SU-DHL-6 (cell line): ENCODE measurements around the gene CCNI.
A peak's percentile ranks its signal among the peaks of the same experiment; 100 is the strongest.

ENCODE experiments used
- H2AFZ ChIP-seq: fragments of 200-600 bp; sonication (generic); 2 replicates; pipeline ENCODE4 v1.6.1; 2014; ENCODE audit warnings: low read depth, mild to moderate bottlenecking, moderate library complexity, mixed read lengths, antibody characterized with exemption, low read length; ENCODE audit not compliant: severe bottlenecking
- H3F3A ChIP-seq: fragments of 200-600 bp; shearing (Covaris generic); 2 replicates; pipeline ENCODE4 v1.6.0; 2016; ENCODE audit warnings: antibody characterized with exemption, mild to moderate bottlenecking; ENCODE audit not compliant: insufficient read depth
- H3K27ac ChIP-seq: fragments of 200-600 bp; sonication (generic); 2 replicates; pipeline ENCODE4 v1.5.1; 2016; ENCODE audit warnings: low read depth, mild to moderate bottlenecking, low read length, moderate library complexity, mixed read lengths
- H3K27me3 ChIP-seq: fragments of 200-600 bp; sonication (generic), shearing (Covaris generic); 2 replicates; pipeline ENCODE4 v1.6.0; 2014; ENCODE audit warnings: mild to moderate bottlenecking, low read length
- H3K36me3 ChIP-seq: fragments of 200-600 bp; sonication (generic); 2 replicates; pipeline ENCODE4 v1.6.1; 2014; ENCODE audit warnings: mild to moderate bottlenecking, low read length, mixed read lengths
- H3K4me2 ChIP-seq: fragments of 300-600, 200-600 bp; shearing (Covaris generic), sonication (generic); 2 replicates; pipeline ENCODE4 v1.6.0; 2014; ENCODE audit warnings: low read length, low read depth, mild to moderate bottlenecking; ENCODE audit not compliant: poor library complexity, severe bottlenecking
- H3K4me3 ChIP-seq: fragments of 200-600 bp; sonication (generic); 2 replicates; pipeline ENCODE4 v1.5.1; 2014; ENCODE audit warnings: antibody characterized with exemption, low read length, mild to moderate bottlenecking, mixed read lengths; ENCODE audit not compliant: insufficient read depth, poor library complexity, severe bottlenecking
- H3K79me2 ChIP-seq: fragments of 200-600 bp; sonication (generic); 2 replicates; pipeline ENCODE4 v1.6.1; 2014; ENCODE audit warnings: mild to moderate bottlenecking, low read length, moderate library complexity; ENCODE audit not compliant: insufficient read depth
- H3K9ac ChIP-seq: fragments of 200-600 bp; sonication (generic); 2 replicates; pipeline ENCODE4 v1.7.0; 2014; ENCODE audit warnings: mild to moderate bottlenecking, low read length
- H3K9me2 ChIP-seq: fragments of 200-600 bp; sonication (generic); replicated peaks from 2 replicates; pipeline ENCODE4 v1.6.1; 2014; ENCODE audit warnings: low read length; ENCODE audit not compliant: insufficient read depth
- H3K9me3 ChIP-seq: fragments of 200-600 bp; sonication (generic); 2 replicates; pipeline ENCODE4 v1.6.1; 2014; ENCODE audit warnings: low read length, mixed read lengths; ENCODE audit not compliant: insufficient read depth
- H4K20me1 ChIP-seq: fragments of 200-600 bp; sonication (generic); 2 replicates; pipeline ENCODE4 v1.6.1; 2014; ENCODE audit warnings: low read depth, mild to moderate bottlenecking, antibody characterized with exemption, low read length, moderate library complexity, mixed read lengths
- EZH2phosphoT487 ChIP-seq: fragments of 200-600 bp; sonication (generic), shearing (Covaris generic); conservative IDR thresholded peaks from 2 replicates; pipeline ENCODE4 v1.6.1; 2018; ENCODE audit warnings: mild to moderate bottlenecking, antibody characterized with exemption, low read length, moderate library complexity, mixed read lengths
- TF ChIP-seq, protein P1 (sequence below): fragments of 200-600 bp; sonication (generic); IDR thresholded peaks from one replicate; pipeline ENCODE4 v1.5.1; 2017; ENCODE audit warnings: antibody characterized with exemption, mild to moderate bottlenecking, low read length, moderate library complexity; ENCODE audit not compliant: insufficient read depth, poor library complexity, severe bottlenecking

CCNI gene

DNA sequence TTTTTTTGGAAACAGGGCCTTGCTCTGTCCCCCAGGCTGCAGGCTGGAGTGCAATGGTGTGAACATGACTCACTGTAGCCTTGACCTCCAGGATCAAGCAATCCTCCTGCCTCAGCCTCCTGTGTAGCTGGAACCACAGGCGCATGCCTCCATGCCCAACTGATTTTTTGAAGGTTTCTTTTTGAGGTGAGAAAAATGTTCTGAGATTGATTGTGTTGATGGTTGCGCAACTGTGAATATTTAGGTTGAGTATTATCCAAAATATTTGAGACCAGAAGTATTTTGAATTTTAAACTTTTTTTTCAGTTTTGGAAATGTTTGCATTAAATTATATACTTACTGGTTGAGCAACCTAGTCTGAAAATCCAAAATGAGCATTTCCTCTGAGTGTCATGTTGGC, 2.6 kb upstream of the CCNI start:
- Histone ChIP-seq H3K36me3 (no peaks in the 10 kb centered on the region), H3K4me2 (no peak overlapping the region), H3K4me3 (no peak overlapping the region), H3K79me2 (peaks cover 34% of the 10 kb centered on the region), H3K9me2 (no peaks in the 10 kb centered on the region), H3K27me3 (no peaks in the 10 kb centered on the region), H3K27ac (no peak overlapping the region), H3F3A (peaks cover 8% of the 10 kb centered on the region), H2AFZ (no peak overlapping the region), H4K20me1 (peaks cover 6% of the 10 kb centered on the region; the same call in 1 of the 2 replicates), H3K9ac (no peak overlapping the region), H3K9me3 (no peaks in the 10 kb centered on the region)
- TF ChIP-seq, protein P1, sequence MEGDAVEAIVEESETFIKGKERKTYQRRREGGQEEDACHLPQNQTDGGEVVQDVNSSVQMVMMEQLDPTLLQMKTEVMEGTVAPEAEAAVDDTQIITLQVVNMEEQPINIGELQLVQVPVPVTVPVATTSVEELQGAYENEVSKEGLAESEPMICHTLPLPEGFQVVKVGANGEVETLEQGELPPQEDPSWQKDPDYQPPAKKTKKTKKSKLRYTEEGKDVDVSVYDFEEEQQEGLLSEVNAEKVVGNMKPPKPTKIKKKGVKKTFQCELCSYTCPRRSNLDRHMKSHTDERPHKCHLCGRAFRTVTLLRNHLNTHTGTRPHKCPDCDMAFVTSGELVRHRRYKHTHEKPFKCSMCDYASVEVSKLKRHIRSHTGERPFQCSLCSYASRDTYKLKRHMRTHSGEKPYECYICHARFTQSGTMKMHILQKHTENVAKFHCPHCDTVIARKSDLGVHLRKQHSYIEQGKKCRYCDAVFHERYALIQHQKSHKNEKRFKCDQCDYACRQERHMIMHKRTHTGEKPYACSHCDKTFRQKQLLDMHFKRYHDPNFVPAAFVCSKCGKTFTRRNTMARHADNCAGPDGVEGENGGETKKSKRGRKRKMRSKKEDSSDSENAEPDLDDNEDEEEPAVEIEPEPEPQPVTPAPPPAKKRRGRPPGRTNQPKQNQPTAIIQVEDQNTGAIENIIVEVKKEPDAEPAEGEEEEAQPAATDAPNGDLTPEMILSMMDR: no peak
- no peak for TF ChIP-seq EZH2phosphoT487

DNA sequence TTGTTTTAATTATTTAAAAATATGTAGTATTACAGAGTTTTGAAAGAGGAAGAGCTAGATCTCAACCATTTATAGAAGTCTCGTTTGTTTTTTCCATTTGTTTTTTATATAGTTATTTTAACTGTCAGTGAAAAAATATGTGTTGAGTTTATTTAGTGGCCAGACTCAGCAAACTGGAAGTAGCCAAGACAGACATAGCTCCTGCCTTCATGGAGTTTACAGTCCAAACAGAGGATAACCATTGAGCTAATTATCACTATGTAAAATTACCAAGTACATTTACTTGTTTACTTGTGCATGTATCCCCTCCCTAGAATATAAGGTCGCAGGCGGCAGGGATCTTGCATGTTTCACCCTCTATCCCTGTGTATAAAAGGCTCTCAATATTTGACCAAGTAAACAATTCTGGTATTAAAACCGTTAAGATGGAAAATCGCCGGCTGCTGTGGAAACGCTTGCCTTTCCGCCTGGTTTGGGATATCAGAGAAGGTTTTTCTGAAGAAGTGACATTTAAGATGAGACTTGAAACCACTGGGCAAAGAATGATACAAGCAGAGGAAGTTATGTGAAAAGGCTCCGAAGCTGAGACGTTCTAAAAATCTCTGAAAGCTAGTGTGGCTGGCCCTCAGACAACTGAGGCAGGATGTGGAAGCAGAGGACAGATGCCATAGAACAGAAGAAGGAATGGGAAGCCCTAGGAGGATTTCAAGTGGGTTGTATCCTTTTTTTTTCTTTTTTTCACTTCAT, 1.3 kb upstream of the CCNI start:
- Histone ChIP-seq H3K4me2 (peak overlapping the region; percentile 93), H3K4me3 (peak overlapping the region; percentile 86), H4K20me1 (peaks cover 9% of the 10 kb centered on the region; the same call in 1 of the 2 replicates), H3K36me3 (no peaks in the 10 kb centered on the region), H3F3A (peaks cover 8% of the 10 kb centered on the region), H3K27me3 (no peaks in the 10 kb centered on the region), H3K9me2 (no peaks in the 10 kb centered on the region), H3K9ac (peak overlapping the region; percentile 97), H3K9me3 (no peaks in the 10 kb centered on the region), H3K79me2 (peaks cover 48% of the 10 kb centered on the region), H2AFZ (no peak overlapping the region), H3K27ac (peak overlapping the region; percentile 94)
- TF ChIP-seq, protein P1: no peak
- no peak for TF ChIP-seq EZH2phosphoT487

DNA sequence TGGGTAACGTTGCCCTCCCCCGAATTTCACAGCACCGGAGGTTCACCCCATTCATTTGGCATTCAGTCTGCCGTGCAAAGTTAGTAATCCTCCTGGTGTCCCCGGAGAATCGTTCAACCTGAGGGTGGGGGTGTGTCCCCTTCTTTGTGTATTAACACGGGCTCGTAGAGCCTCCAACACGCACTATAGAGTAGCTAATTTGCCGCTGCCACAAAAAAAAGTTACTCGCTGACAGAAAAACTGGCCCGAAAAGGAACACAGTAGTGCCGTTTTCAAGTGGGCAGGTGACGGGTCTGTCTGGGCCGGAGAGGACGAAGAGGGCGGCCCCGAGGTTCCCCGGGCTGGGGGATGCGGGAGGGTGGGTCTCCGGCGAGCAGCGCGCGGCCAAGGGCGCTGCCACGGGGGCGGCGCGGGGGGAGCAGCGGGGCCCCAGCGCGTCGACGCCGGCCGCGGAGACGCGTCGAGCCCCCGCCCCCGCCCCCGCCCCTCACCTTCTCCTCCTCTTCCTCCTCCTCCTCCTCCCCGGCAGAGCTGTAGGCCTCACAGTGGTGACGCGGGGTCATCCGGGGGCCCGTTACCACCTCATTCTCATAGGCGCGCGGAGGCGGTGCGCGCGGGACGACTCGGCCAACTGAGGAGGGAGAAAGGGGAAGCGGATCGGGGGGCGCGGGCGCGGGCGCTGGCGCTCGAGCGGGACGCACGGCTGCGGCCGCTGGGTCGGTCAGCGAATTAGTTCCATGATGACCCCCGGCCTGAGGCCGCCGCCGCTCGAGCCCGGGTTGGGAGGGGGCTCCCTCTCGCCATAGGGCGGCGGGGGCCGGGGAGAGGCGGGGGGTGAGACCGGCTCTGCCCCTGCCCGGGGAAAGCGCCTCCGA, 571 bp downstream of the CCNI start:
- Histone ChIP-seq H3K27me3 (no peaks in the 10 kb centered on the region), H4K20me1 (peaks cover 21% of the 10 kb centered on the region; the same call in 1 of the 2 replicates), H3K9me2 (no peaks in the 10 kb centered on the region), H3K9me3 (no peaks in the 10 kb centered on the region), H2AFZ (no peak overlapping the region), H3K79me2 (peaks cover 66% of the 10 kb centered on the region), H3K27ac (peak overlapping the region; percentile 94), H3K4me3 (peak overlapping the region; percentile 86), H3K36me3 (no peaks in the 10 kb centered on the region), H3F3A (peaks cover 8% of the 10 kb centered on the region), H3K9ac (peak overlapping the region; percentile 97), H3K4me2 (peak overlapping the region; percentile 73)
- TF ChIP-seq, protein P1: no peak
- no peak for TF ChIP-seq EZH2phosphoT487
